ENCODE measurements around the gene PROZ.
A peak's percentile ranks its signal among the peaks of the same experiment; 100 is the strongest.
"Not testable (repeated sequence)": the region's sequence is repeated elsewhere in the genome, so short reads cannot be mapped to it uniquely, and the experiment has no call there.

Gene PROZ

GRCh38 chr13:113155982-113156655 is 2.3 kb upstream of the PROZ start:
- peaks cover 24% of the 10 kb centered on the region for H3K27me3 Mint-ChIP-seq
- H3K9me3 Mint-ChIP-seq, result peaks cover 12% of the 10 kb centered on the region
- no peak for ATAC-seq
- no peak overlapping the region for H3K4me3 Mint-ChIP-seq
- H3K36me3 Mint-ChIP-seq, result no peaks in the 10 kb centered on the region
- peaks cover 20% of the 10 kb centered on the region for H3K4me1 Mint-ChIP-seq
- H3K27ac Mint-ChIP-seq, result no peak overlapping the region

GRCh38 chr13:113157206-113157928 is 1.1 kb upstream of the PROZ start:
- peaks cover 13% of the 10 kb centered on the region for H3K4me1 Mint-ChIP-seq
- H3K4me3 Mint-ChIP-seq, result no peak overlapping the region
- H3K27me3 Mint-ChIP-seq, result peaks cover 17% of the 10 kb centered on the region
- H3K9me3 Mint-ChIP-seq, result peaks cover 12% of the 10 kb centered on the region
- H3K36me3 Mint-ChIP-seq, result no peaks in the 10 kb centered on the region
- no peak overlapping the region for H3K27ac Mint-ChIP-seq
- ATAC-seq, result no peak

- peaks cover 21% of the 10 kb centered on the region for H3K27me3 Mint-ChIP-seq
- H3K36me3 Mint-ChIP-seq, result no peaks in the 10 kb centered on the region
- no peak for ATAC-seq
- H3K27ac Mint-ChIP-seq, result no peak overlapping the region
- H3K9me3 Mint-ChIP-seq, result peaks cover 12% of the 10 kb centered on the region
- peaks cover 14% of the 10 kb centered on the region for H3K4me1 Mint-ChIP-seq
- no peak overlapping the region for H3K4me3 Mint-ChIP-seq
Observed at GRCh38 chr13:113158946-113159345, 498 bp downstream of the PROZ start.

GRCh38 chr13:113159701-113160100 is 1.3 kb downstream of the PROZ start:
- Mint-ChIP-seq H3K27ac (no peak overlapping the region), H3K9me3 (peaks cover 12% of the 10 kb centered on the region), H3K27me3 (peaks cover 21% of the 10 kb centered on the region), H3K4me1 (peaks cover 14% of the 10 kb centered on the region), H3K4me3 (no peak overlapping the region), H3K36me3 (no peaks in the 10 kb centered on the region)
- ATAC-seq, result no peak

- ATAC-seq, result no peak
- Mint-ChIP-seq H3K4me1 (peaks cover 14% of the 10 kb centered on the region), H3K9me3 (peaks cover 3% of the 10 kb centered on the region), H3K4me3 (no peak overlapping the region), H3K36me3 (no peaks in the 10 kb centered on the region), H3K27me3 (peaks cover 21% of the 10 kb centered on the region), H3K27ac (peak overlapping the region; percentile 48)
Observed at GRCh38 chr13:113160983-113161382, 2.5 kb downstream of the PROZ start.

GRCh38 chr13:113161433-113161832 is 3.0 kb downstream of the PROZ start:
- H3K4me1 Mint-ChIP-seq, result peaks cover 14% of the 10 kb centered on the region
- no peak for ATAC-seq
- H3K4me3 Mint-ChIP-seq, result no peak overlapping the region

GRCh38 chr13:113161975-113162374 is 3.5 kb downstream of the PROZ start:
- H3K27ac Mint-ChIP-seq, ATAC-seq, H3K9me3 Mint-ChIP-seq, H3K36me3 Mint-ChIP-seq, H3K4me3 Mint-ChIP-seq: not testable (repeated sequence)
- peaks cover 21% of the 10 kb centered on the region for H3K27me3 Mint-ChIP-seq
- H3K4me1 Mint-ChIP-seq, result peaks cover 14% of the 10 kb centered on the region

More at GRCh38 chr13:113161433-113161832, 3.0 kb downstream of the PROZ start:
- H3K36me3 Mint-ChIP-seq, result no peaks in the 10 kb centered on the region
- peak overlapping the region; percentile 48 for H3K27ac Mint-ChIP-seq
- H3K9me3 Mint-ChIP-seq, result peaks cover 3% of the 10 kb centered on the region
- H3K27me3 Mint-ChIP-seq, result peaks cover 21% of the 10 kb centered on the region

GRCh38 chr13:113162783-113163685 is 4.6 kb downstream of the PROZ start:
- no peak overlapping the region for H3K27ac Mint-ChIP-seq
- ATAC-seq, result no peak
- H3K27me3 Mint-ChIP-seq, result peaks cover 21% of the 10 kb centered on the region
- H3K4me3 Mint-ChIP-seq, result peak overlapping the region; percentile 44
- peaks cover 6% of the 10 kb centered on the region for H3K9me3 Mint-ChIP-seq
- H3K36me3 Mint-ChIP-seq, result peaks cover 6% of the 10 kb centered on the region
- peaks cover 14% of the 10 kb centered on the region for H3K4me1 Mint-ChIP-seq

- no peak overlapping the region for H3K4me3 Mint-ChIP-seq
- peaks cover 21% of the 10 kb centered on the region for H3K36me3 Mint-ChIP-seq
- peaks cover 14% of the 10 kb centered on the region for H3K4me1 Mint-ChIP-seq
- peaks cover 21% of the 10 kb centered on the region for H3K27me3 Mint-ChIP-seq
- peaks cover 6% of the 10 kb centered on the region for H3K9me3 Mint-ChIP-seq
- H3K27ac Mint-ChIP-seq, result no peak overlapping the region
- peak; percentile 31 for ATAC-seq
Observed at GRCh38 chr13:113164492-113164891, 6.0 kb downstream of the PROZ start.

GRCh38 chr13:113166266-113166665 is 7.8 kb downstream of the PROZ start:
- Mint-ChIP-seq H3K27ac (no peak overlapping the region), H3K36me3 (peaks cover 31% of the 10 kb centered on the region), H3K4me3 (no peak overlapping the region), H3K4me1 (peaks cover 11% of the 10 kb centered on the region), H3K9me3 (peaks cover 6% of the 10 kb centered on the region), H3K27me3 (peaks cover 16% of the 10 kb centered on the region)
- no peak for ATAC-seq

GRCh38 chr13:113166681-113167080 is 8.2 kb downstream of the PROZ start:
- Mint-ChIP-seq H3K36me3 (peaks cover 36% of the 10 kb centered on the region), H3K27ac (no peak overlapping the region), H3K4me1 (peaks cover 8% of the 10 kb centered on the region), H3K4me3 (no peak overlapping the region), H3K9me3 (peaks cover 6% of the 10 kb centered on the region), H3K27me3 (peaks cover 12% of the 10 kb centered on the region)
- no peak for ATAC-seq

- H3K4me1 Mint-ChIP-seq, result peaks cover 8% of the 10 kb centered on the region
- no peak overlapping the region for H3K4me3 Mint-ChIP-seq
- peaks cover 12% of the 10 kb centered on the region for H3K27me3 Mint-ChIP-seq
- H3K27ac Mint-ChIP-seq, result no peak overlapping the region
- peaks cover 6% of the 10 kb centered on the region for H3K9me3 Mint-ChIP-seq
- H3K36me3 Mint-ChIP-seq, result peaks cover 40% of the 10 kb centered on the region
- ATAC-seq, result no peak
Observed at GRCh38 chr13:113167155-113167554, 8.7 kb downstream of the PROZ start.

GRCh38 chr13:113167575-113167974 is 9.1 kb downstream of the PROZ start:
- peaks cover 8% of the 10 kb centered on the region for H3K4me1 Mint-ChIP-seq
- no peak overlapping the region for H3K27ac Mint-ChIP-seq
- peaks cover 45% of the 10 kb centered on the region for H3K36me3 Mint-ChIP-seq
- H3K27me3 Mint-ChIP-seq, result peaks cover 12% of the 10 kb centered on the region
- H3K9me3 Mint-ChIP-seq, result peaks cover 6% of the 10 kb centered on the region
- no peak for ATAC-seq
- H3K4me3 Mint-ChIP-seq, result no peak overlapping the region

GRCh38 chr13:113168211-113168610 is 9.8 kb downstream of the PROZ start:
- ATAC-seq, result no peak
- Mint-ChIP-seq H3K36me3 (peaks cover 49% of the 10 kb centered on the region), H3K4me1 (peaks cover 2% of the 10 kb centered on the region), H3K27ac (no peak overlapping the region), H3K27me3 (peaks cover 6% of the 10 kb centered on the region), H3K9me3 (peaks cover 6% of the 10 kb centered on the region), H3K4me3 (no peak overlapping the region)
